Measurements from ENCODE around the gene GTPBP2.
A peak's percentile ranks its signal among the peaks of the same experiment; 100 is the strongest.

The GTPBP2 gene

DNA sequence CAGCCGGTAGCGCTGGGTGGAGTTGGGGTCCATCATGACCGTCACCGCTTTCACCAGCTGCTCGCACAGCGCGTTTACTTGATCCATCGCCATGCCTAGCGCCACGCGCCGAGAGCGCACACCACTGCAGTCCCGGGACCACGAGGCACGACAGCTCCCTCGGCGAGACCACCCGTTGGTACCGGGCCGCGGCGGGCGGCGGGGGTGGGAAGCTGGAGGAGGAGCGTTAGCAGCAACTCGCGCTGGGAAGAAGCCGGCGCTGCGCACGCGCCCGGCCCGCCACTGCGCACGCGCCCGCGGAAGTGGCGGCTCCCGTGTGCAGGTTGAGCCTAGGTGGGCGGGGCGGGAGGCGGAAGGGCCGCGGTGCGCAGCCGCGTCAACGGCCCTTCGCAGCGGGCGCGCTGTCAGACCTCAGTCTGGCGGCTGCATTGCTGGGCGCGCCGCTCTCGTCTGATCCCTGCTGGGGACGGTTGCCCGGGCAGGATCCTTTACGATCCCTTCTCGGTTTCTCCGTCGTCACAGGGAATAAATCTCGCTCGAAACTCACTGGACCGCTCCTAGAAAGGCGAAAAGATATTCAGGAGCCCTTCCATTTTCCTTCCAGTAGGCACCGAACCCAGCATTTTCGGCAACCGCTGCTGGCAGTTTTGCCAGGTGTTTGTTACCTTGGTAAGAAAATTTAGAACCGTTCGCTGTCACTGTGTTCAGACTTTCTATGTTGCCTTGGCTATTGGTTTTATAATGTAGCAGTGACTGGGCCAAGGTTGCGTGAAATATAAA lies 53.1 kb downstream of the GTPBP2 start, which contains the start of the genes POLH and XPO5:
POLH (plus strand) TSS at position 414 of the 780 bp plus-strand sequence. CDS start 6,135 bp downstream, outside the sequence.
XPO5 (minus strand) TSS at position 267 of the 780 bp plus-strand sequence; CDS start at position 93, 174 bp downstream.
- peak; percentile 84 to 89 for DNase-seq (ENCODE audit: low read depth in 2 of 2)

DNA sequence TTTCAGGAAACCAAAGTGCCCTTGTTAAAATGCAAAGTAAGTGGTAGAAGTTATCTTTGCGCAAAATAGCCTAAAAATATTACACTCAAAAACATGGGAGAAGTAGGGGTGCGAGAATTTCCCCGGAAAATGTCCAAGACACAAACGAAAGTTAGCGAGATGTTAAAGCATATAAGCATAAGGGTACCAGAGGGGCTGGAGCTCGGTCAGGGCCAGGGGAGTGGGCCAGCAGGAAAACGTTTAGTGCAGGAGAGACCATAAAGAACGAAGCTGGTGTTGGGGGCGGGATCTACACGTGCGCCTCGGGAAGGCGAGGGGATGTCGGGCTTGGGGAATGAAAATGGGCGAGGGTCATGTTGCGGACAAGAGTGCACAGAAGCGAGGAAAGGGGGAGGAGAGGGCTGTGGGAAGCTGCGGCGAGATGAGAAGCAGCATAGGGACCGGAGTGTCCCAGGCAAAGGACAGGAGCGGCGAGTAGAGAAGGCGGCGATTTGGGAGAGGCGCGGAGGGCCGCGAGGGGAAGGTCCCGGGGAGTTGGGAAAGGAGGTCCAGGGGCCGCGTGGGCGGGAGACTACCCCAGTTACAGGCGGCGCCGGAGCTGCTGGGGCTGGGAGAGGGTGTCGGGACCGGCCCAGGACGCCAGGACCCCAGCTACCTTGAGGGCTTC lies 53.8 kb downstream of the GTPBP2 start:
- peak; percentile 26 to 34 for DNase-seq (ENCODE audit: low read depth in 2 of 2)

DNA sequence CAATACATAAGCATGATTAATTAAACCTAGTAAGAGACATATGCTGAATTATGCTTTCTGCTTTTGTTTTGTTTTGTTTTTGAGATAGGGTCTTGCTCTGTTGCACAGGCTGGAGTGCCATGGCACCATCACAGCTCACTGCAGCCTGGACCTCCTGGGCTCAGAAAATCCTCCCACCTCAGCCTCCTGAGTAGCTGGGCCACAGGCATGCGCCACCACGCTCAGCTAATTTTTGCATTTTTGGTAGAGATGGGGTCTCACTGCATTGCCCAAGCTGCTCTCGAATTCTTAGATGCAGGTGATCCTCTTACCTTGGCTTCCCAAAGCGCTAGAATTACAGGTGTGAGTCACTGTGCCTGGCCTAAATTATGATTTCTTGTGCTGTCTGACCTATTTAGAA lies 57.0 kb downstream of the GTPBP2 start:
- no peak for DNase-seq (ENCODE audit: low read depth in 2 of 2)

DNA sequence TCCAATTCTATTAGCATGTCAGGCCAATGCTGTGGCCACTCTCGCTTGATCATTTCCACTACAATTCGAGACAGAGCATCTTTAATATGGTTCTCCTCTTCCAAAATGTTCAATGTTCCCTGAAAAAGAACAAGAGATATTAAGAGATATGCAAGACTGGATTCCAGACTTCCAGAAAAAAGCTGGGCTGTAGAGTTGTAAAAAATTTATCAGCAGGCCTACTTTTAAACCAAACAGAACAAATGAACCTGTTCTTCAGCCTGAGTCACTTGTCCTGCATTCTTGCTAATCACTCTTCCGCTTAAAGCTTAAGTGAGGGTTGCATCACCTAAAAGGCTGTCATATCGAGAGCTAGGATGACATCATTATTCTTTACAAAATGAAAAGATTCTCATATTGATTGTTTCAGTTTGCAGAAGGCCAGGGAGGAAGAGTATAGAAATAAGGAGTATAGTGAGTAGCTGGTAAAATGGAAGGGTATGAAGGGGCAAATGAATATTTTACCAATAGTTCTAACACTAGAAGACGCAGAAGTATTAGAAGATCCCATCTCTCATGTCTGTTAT lies 58.1 kb downstream of the GTPBP2 start:
- no peak for DNase-seq (ENCODE audit: low read depth in 2 of 2)
